ENCODE data around the gene FZR1.

- no peak for TF ChIP-seq POLR2A (IDR thresholded peaks at IDR 0.05)
- TF ChIP-seq, protein P1, sequence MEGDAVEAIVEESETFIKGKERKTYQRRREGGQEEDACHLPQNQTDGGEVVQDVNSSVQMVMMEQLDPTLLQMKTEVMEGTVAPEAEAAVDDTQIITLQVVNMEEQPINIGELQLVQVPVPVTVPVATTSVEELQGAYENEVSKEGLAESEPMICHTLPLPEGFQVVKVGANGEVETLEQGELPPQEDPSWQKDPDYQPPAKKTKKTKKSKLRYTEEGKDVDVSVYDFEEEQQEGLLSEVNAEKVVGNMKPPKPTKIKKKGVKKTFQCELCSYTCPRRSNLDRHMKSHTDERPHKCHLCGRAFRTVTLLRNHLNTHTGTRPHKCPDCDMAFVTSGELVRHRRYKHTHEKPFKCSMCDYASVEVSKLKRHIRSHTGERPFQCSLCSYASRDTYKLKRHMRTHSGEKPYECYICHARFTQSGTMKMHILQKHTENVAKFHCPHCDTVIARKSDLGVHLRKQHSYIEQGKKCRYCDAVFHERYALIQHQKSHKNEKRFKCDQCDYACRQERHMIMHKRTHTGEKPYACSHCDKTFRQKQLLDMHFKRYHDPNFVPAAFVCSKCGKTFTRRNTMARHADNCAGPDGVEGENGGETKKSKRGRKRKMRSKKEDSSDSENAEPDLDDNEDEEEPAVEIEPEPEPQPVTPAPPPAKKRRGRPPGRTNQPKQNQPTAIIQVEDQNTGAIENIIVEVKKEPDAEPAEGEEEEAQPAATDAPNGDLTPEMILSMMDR (IDR thresholded peaks at IDR 0.05 in 4 of 5, conservative IDR thresholded peaks at IDR 0.05 in 1 of 5), result no peak
Measured at GRCh38 chr19:3457528-3458228, 48.4 kb upstream of the FZR1 start.

Data from gastrocnemius medialis (tissue), 4 donors.